ENCODE measurements around the gene ACVR2A.

Gene ACVR2A

DNA sequence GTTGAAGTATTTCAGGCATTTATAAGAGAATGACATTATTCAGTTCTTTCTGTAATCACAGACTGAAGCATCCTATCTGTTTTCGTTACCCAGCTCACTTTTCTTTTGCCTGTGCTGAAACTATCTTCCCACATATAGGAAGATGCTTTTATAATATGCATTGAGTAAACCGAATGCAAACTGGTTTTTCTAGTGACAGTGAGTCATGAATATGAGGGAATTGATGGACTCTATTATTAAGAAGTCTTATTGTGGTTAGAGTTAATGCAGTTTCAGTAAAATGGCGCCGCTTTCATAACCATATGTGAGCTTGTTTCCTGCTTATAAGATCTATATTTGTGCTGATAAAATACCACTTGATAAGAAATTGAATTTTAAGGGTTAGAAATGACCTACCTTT lies 59.2 kb downstream of the ACVR2A start:
- Mint-ChIP-seq H3K36me3 (ENCODE audit: low read depth) (peaks cover 36% of the 10 kb centered on the region), H3K27me3 (ENCODE audit: low read depth, poor library complexity) (no peaks in the 10 kb centered on the region), H3K9me3 (peaks cover 7% of the 10 kb centered on the region), H3K4me3 (no peak overlapping the region), H3K4me1 (no peaks in the 10 kb centered on the region), H3K27ac (no peak overlapping the region)
- DNase-seq = no peak
- TF ChIP-seq, protein P1, sequence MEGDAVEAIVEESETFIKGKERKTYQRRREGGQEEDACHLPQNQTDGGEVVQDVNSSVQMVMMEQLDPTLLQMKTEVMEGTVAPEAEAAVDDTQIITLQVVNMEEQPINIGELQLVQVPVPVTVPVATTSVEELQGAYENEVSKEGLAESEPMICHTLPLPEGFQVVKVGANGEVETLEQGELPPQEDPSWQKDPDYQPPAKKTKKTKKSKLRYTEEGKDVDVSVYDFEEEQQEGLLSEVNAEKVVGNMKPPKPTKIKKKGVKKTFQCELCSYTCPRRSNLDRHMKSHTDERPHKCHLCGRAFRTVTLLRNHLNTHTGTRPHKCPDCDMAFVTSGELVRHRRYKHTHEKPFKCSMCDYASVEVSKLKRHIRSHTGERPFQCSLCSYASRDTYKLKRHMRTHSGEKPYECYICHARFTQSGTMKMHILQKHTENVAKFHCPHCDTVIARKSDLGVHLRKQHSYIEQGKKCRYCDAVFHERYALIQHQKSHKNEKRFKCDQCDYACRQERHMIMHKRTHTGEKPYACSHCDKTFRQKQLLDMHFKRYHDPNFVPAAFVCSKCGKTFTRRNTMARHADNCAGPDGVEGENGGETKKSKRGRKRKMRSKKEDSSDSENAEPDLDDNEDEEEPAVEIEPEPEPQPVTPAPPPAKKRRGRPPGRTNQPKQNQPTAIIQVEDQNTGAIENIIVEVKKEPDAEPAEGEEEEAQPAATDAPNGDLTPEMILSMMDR (IDR thresholded peaks at IDR 0.05) = no peak

- Mint-ChIP-seq H3K4me1 (peaks cover 12% of the 10 kb centered on the region), H3K27me3 (ENCODE audit: low read depth, poor library complexity) (no peaks in the 10 kb centered on the region), H3K4me3 (no peak overlapping the region), H3K9me3 (peaks cover 7% of the 10 kb centered on the region), H3K36me3 (ENCODE audit: low read depth) (peaks cover 26% of the 10 kb centered on the region), H3K27ac (no peak overlapping the region)
- TF ChIP-seq, protein P1 (IDR thresholded peaks at IDR 0.05) = no peak
- DNase-seq = no peak
These were observed 64.3 kb downstream of the ACVR2A start for GRCh38 chr2:147909178-147909577.

- no peak overlapping the region for H3K27ac Mint-ChIP-seq
- H3K9me3 Mint-ChIP-seq = peaks cover 7% of the 10 kb centered on the region
- TF ChIP-seq, protein P1 (IDR thresholded peaks at IDR 0.05) = peak; percentile 83
- DNase-seq = peak; percentile 25
- no peak overlapping the region for H3K4me3 Mint-ChIP-seq
- peaks cover 18% of the 10 kb centered on the region for H3K36me3 Mint-ChIP-seq (ENCODE audit: low read depth)
- H3K4me1 Mint-ChIP-seq = peaks cover 12% of the 10 kb centered on the region
- H3K27me3 Mint-ChIP-seq (ENCODE audit: low read depth, poor library complexity) = no peaks in the 10 kb centered on the region
These were observed 66.2 kb downstream of the ACVR2A start for GRCh38 chr2:147910990-147911473.

- H3K4me3 Mint-ChIP-seq = no peak overlapping the region
- TF ChIP-seq, protein P1 (IDR thresholded peaks at IDR 0.05) = no peak
- no peaks in the 10 kb centered on the region for H3K9me3 Mint-ChIP-seq
- H3K27me3 Mint-ChIP-seq (ENCODE audit: low read depth, poor library complexity) = no peaks in the 10 kb centered on the region
- peak overlapping the region; percentile 80 for H3K27ac Mint-ChIP-seq
- peaks cover 7% of the 10 kb centered on the region for H3K36me3 Mint-ChIP-seq (ENCODE audit: low read depth)
- no peak for DNase-seq
- peaks cover 12% of the 10 kb centered on the region for H3K4me1 Mint-ChIP-seq
These were observed 69.1 kb downstream of the ACVR2A start for GRCh38 chr2:147913701-147914480.

DNA sequence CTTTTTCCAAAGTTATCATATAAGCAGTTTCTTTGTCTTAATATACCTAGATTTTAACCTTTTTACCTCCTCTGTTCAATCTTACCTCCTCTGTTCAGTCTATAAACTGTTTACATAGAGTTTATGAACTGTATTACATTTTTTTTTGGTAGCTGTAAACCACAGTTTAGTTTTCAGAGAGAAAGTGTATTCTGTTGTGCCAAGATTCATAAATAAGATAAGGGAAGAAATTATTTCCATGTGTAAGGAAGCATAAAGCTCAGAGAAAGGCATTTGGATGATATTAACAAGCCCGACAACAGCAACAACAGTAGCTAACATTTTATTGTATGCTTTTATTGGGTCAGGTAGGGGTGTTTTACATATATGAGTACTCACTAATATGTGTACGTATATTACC lies 71.2 kb downstream of the ACVR2A start:
- TF ChIP-seq, protein P1 (IDR thresholded peaks at IDR 0.05) = no peak
- H3K4me1 Mint-ChIP-seq = peaks cover 12% of the 10 kb centered on the region
- no peak overlapping the region for H3K27ac Mint-ChIP-seq
- no peaks in the 10 kb centered on the region for H3K27me3 Mint-ChIP-seq (ENCODE audit: low read depth, poor library complexity)
- H3K4me3 Mint-ChIP-seq = no peak overlapping the region
- no peaks in the 10 kb centered on the region for H3K9me3 Mint-ChIP-seq
- H3K36me3 Mint-ChIP-seq (ENCODE audit: low read depth) = peaks cover 26% of the 10 kb centered on the region
- DNase-seq = no peak

DNA sequence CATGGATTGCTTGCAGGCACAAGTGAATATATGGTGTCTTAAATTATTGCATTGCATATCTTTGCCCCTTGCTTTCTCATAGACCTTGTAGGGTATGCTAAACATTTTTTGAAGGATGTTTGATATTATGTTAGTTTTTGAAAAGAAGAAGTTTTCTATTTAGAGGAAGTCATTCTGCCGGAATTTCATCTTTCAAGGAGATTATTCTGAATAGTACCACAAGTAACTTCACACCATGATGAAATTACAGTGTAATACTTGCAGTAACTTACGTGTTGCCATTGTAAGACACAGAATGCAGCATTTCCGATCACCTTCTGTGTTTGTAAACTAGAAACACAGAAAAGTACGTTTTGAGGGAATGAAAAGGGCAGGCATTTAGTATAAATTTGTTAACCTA lies 71.9 kb downstream of the ACVR2A start:
- Mint-ChIP-seq H3K9me3 (no peaks in the 10 kb centered on the region), H3K27ac (no peak overlapping the region), H3K4me1 (peaks cover 12% of the 10 kb centered on the region), H3K36me3 (ENCODE audit: low read depth) (peaks cover 31% of the 10 kb centered on the region), H3K27me3 (ENCODE audit: low read depth, poor library complexity) (no peaks in the 10 kb centered on the region), H3K4me3 (no peak overlapping the region)
- TF ChIP-seq, protein P1 (IDR thresholded peaks at IDR 0.05) = no peak
- DNase-seq = no peak
